Tibial nerve (tissue), 4 donors: ENCODE data around the gene ATF2. TPM values are rescaled to one million over a fixed set of nuclear protein-coding genes. Genes with fewer than 3 reads are reported as not detected.

Experiments
- DNase-seq, 2 donors: peaks; one replicate each; pipeline ENCODE4 v3.0.0-alpha.2; 2019; ENCODE audit warnings: low spot score in 2 of 2
- H3K27ac ChIP-seq, 4 donors: fragments of 200-600 bp; sonication (generic) in 3 of 4; one replicate each; pipeline ENCODE4 v1.5.1; 2017 to 2019; ENCODE audit warnings: mild to moderate bottlenecking in 1 of 4
- H3K27me3 ChIP-seq, 2 donors: fragments of 200-600 bp; sonication (generic) in 1 of 2; one replicate each; pipeline versions ENCODE4 v1.5.1 to v1.6.0; 2017 to 2019
- H3K36me3 ChIP-seq, 3 donors: fragments of 200-600 bp; sonication (generic); one replicate each; pipeline ENCODE4 v1.5.1; 2018 to 2019
- H3K4me1 ChIP-seq, 4 donors: fragments of 200-600 bp; sonication (generic) in 3 of 4; one replicate each; pipeline ENCODE4 v1.5.1; 2017 to 2019
- H3K4me3 ChIP-seq, 4 donors: fragments of 200-600 bp; sonication (generic) in 3 of 4; one replicate each; pipeline ENCODE4 v1.5.1; 2017 to 2019; ENCODE audit warnings: mild to moderate bottlenecking in 1 of 4, moderate library complexity in 1 of 4
- H3K9me3 ChIP-seq, 4 donors: fragments of 200-600 bp; sonication (generic) in 3 of 4; one replicate each; pipeline ENCODE4 v1.5.1; 2017 to 2019
- EP300 ChIP-seq, 2 donors: sonication (generic); formaldehyde crosslinking; IDR thresholded peaks; one replicate each; pipeline ENCODE4 v1.6.1; 2017; ENCODE audit warnings: antibody characterized with exemption in 2 of 2, mild to moderate bottlenecking in 1 of 2
- POLR2A ChIP-seq, 2 donors: fragments of 450-650 bp; IDR thresholded peaks; one replicate each; pipeline ENCODE4 v1.6.1; 2017; ENCODE audit warnings: antibody characterized with exemption in 2 of 2, mild to moderate bottlenecking in 2 of 2, moderate library complexity in 2 of 2
- WGBS, 2 donors: methylation state at CpG; one replicate each; pipeline ENCODE4 v1.1.5; 2018; 5-methylcytosine and 5-hydroxymethylcytosine counted together
- small RNA-seq: library from RNA; depleted of rRNA; stranded (forward); fragments of <200 nt; gene quantifications from one replicate; pipeline ENCODE3, GENCODE V24; 2016
- total RNA-seq, 4 donors: library from RNA; depleted of rRNA; stranded (reverse); fragments of >200 nt; gene quantifications; one replicate each; pipeline ENCODE4 v1.1.0, GENCODE V29; 2016
- TF ChIP-seq, protein P1 (sequence below), 5 experiments: fragments of 200-600 bp in 3 of 5; fragments of 450-650 bp in 2 of 5; sonication (generic) in 3 of 5; IDR thresholded peaks; one replicate each; pipeline ENCODE4 v1.5.1; 2016 to 2019; ENCODE audit warnings: antibody characterized with exemption in 5 of 5, mild to moderate bottlenecking in 3 of 5, moderate library complexity in 2 of 5

ATF2 gene
- total RNA-seq, 4 donors from 2014 or later = 44.8 to 69.9 (median 53.2) TPM

DNA sequence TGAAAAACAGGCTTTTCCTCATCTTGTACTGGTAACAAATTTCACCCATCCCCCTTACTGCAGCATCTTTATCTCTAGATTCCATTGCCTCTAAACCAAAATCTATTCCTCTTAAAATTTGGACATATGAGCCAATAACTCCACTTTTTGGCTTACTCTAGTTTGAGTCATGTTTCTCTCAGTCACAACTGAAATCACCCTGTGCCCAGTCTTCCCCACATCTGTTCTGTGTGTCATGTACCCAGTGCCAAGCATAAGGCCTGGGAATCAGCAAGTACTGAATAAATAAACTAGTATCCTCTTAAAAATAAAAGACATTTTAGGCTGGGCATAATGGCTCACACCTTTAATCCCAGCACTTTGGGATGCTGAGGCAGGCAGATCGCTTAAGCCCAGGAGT, 142.1 kb downstream of the ATF2 start:
- Histone ChIP-seq H3K36me3 (no peaks in the 10 kb centered on the region), H3K4me1 (no peaks in the 10 kb centered on the region), H3K4me3 (no peak overlapping the region), H3K27ac (no peak overlapping the region), H3K27me3 (no peaks in the 10 kb centered on the region), H3K9me3 (no peaks in the 10 kb centered on the region)
- WGBS, 2 donors = 100% methylated on average over 1 of the region's 1 CpG
- no peak for DNase-seq
- no peak for TF ChIP-seq EP300 (IDR thresholded peaks at IDR 0.05)
- TF ChIP-seq POLR2A (IDR thresholded peaks at IDR 0.05) = no peak
- TF ChIP-seq, protein P1, sequence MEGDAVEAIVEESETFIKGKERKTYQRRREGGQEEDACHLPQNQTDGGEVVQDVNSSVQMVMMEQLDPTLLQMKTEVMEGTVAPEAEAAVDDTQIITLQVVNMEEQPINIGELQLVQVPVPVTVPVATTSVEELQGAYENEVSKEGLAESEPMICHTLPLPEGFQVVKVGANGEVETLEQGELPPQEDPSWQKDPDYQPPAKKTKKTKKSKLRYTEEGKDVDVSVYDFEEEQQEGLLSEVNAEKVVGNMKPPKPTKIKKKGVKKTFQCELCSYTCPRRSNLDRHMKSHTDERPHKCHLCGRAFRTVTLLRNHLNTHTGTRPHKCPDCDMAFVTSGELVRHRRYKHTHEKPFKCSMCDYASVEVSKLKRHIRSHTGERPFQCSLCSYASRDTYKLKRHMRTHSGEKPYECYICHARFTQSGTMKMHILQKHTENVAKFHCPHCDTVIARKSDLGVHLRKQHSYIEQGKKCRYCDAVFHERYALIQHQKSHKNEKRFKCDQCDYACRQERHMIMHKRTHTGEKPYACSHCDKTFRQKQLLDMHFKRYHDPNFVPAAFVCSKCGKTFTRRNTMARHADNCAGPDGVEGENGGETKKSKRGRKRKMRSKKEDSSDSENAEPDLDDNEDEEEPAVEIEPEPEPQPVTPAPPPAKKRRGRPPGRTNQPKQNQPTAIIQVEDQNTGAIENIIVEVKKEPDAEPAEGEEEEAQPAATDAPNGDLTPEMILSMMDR (IDR thresholded peaks at IDR 0.05) = no peak

DNA sequence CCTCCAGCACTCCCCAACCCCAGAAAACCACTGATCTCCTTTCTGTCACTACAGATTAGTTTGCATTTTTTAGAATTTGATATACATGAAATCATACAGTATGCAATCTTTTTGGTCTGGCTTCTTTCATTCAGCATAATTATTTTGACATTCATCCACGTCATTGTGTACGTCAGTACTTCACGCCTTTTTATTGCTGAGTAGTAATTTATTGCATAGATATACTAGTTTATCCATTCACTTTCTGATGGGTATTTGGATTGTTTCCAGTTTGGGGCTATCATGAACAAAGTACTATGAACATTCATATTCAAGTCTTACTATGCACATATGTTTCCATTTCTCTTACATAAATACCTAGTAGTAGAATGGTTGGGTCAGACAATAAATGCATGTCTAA, 142.8 kb downstream of the ATF2 start:
- TF ChIP-seq, protein P1 (IDR thresholded peaks at IDR 0.05) = no peak
- no peak for TF ChIP-seq POLR2A (IDR thresholded peaks at IDR 0.05)
- no peak for TF ChIP-seq EP300 (IDR thresholded peaks at IDR 0.05)
- 91 to 96% methylated on average over 3 of the region's 3 CpGs for WGBS, 2 donors
- Histone ChIP-seq H3K27me3 (no peaks in the 10 kb centered on the region), H3K4me3 (no peak overlapping the region), H3K27ac (no peak overlapping the region), H3K9me3 (no peaks in the 10 kb centered on the region), H3K4me1 (no peaks in the 10 kb centered on the region), H3K36me3 (no peaks in the 10 kb centered on the region)
- DNase-seq = no peak

DNA sequence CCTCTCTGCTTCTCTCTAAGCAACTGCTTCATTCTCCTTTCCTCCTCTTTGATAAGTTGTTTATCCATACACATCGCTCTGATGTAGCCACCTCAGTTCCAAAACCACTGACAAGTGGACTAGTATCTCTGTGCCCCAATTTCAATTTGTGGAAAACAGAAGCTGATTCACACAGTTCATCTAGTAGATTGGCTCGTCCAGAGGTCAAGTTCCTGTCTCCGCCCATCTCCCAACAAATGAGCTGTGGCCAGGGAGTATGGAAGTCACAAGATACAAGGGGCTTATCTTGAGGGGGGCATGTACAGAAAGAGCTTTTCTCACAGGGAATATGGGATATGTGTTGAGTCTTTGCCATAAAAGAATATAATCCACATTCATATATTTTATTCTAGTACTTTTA, 145.1 kb downstream of the ATF2 start:
- DNase-seq = no peak
- 65 to 79% methylated on average over 3 of the region's 3 CpGs for WGBS, 2 donors
- no peaks in the 10 kb centered on the region for H3K9me3 ChIP-seq
- TF ChIP-seq POLR2A (IDR thresholded peaks at IDR 0.05) (no peak), EP300 (IDR thresholded peaks at IDR 0.05) (no peak)
- TF ChIP-seq, protein P1 (IDR thresholded peaks at IDR 0.05) = no peak
- H3K4me1 ChIP-seq = no peaks in the 10 kb centered on the region
- no peaks in the 10 kb centered on the region for H3K27me3 ChIP-seq
- H3K4me3 ChIP-seq = no peak overlapping the region
- H3K36me3 ChIP-seq = no peaks in the 10 kb centered on the region
- no peak overlapping the region for H3K27ac ChIP-seq

Small RNA genes within 50 kb of the gene (small RNA-seq; reads per million reads assigned to genes)
- gene MIR933 (not detected), gene RF02271 (not detected), gene RNU6-1290P (not detected), gene RNU6-763P (not detected)

Other genes starting within 250 kb of the ATF2 start
- 10 to 100 TPM; 17.3 to 27.2 (median 23.8) TPM for gene CHN1, start 162.8 kb downstream of the ATF2 start, total RNA-seq
- 100 to 1,000 TPM in 1 of 4 donors, 10 to 100 TPM in 3; 47.3 to 103 (median 74.2) TPM for gene ATP5MC3, start 13.5 kb upstream of the ATF2 start, total RNA-seq